AML-193 (cell line): ENCODE data around the gene PPP1R2B.
"Not testable (repeated sequence)": the region's sequence is repeated elsewhere in the genome, so short reads cannot be mapped to it uniquely, and the experiment has no call there.

Source experiments
- DNase-seq, 2 experiments: peaks; one replicate each; lab custom pipeline; 2025; lab: John Stamatoyannopoulos, UW

PPP1R2B gene

DNA sequence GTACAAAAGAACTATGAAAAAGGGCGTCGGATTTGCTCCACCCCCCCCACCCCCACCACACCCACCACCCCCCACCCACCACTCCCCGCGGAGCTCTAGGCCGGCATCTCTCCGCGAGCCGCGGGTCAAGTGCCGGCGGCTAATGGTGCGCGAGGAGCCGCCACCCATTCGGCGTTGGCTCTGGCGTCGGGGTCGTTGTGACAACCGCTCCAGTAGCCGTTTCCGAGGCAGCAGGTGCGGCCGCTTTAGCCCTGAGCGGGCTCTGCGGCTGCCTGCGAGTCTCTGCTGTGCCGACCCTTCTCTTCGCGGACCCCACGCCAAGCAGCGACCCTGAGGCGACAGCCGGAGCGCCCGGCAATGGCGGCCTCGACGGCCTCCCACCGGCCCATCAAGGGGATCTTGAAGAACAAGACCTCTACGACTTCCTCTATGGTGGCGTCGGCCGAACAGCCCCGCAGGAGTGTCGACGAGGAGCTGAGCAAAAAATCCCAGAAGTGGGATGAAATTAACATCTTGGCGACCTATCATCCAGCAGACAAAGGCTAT, at the start of gene PPP1R2B:
PPP1R2B (plus strand) TSS at position 90 of the 546 bp plus-strand sequence; CDS start at position 358, 268 bp downstream.
- DNase-seq: no peak

DNA sequence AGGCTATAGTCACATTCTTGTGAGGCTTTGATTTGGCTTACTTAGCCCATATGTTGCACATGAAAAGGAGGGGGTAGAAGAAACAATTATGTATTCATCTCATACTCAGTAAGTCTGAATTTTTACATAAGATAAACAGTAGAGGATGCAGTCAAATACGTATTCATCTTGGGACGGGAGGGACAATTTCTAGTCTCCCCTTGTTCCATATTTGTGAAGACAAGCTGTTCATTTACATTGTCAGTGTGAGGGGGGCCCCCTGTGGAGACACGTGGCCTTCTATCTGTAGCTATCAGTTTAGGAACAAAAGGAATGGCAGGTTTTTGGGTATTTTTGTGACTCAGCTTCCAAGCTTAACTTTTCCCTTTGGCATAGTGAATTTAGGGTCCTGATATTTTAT, 49.2 kb upstream of the PPP1R2B start:
- no peak for DNase-seq

DNA sequence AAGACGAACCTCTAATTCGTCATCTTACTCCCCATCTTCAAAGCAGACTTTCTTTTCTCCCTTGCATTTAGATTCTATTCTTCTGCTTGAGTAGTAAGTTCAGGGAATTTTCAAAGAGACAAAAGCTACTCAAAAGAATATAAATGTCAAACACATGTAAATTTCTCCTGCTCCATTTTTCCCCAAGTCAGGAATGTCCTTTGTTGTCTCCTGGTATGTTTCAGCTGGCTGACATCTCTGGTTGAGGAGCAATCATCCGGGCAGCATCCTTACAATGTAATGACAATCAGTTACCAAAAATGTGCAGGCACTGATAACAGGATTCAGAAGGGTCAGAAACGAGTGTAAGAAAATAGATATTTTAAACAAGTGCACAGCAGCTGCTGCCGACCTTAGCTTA, 47.6 kb upstream of the PPP1R2B start:
- no peak for DNase-seq

DNA sequence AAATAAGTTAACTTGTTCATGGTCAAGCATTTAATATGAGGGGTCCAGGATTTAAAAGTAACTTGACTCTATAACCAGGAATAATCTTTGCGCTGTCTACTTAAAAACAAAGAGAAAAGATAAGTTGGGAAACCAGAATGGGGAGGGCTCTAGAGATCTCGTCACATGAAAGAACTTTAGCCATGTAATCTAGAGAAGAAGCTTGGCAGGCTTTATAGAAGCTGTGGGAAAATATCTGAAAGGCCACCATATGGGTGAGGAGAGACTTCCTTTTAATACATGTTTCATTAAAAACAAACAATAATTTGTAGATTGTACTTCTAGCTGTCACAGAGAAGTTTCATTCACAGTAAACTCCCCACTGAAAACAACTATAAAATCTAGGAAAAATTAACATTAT, 46.7 kb upstream of the PPP1R2B start:
- no peak for DNase-seq

DNA sequence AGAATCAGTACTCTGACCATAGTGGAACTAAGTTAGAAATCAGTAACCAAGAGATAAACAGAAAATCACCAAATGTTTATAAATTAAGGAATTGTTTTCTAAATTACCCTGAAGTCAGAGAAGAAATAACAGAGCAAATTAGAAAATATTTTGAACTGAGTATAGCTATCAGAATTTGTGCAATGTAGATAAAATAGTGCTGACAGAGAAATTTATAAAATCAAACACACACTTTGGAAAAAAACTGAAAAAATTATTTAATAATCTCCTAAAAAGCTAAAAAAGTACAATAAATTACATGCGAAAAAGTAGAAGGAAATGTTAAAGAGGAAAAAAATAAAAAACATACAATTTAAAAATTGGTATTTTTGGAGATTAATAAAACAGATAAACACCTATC, 37.1 kb upstream of the PPP1R2B start:
- no peak for DNase-seq

DNA sequence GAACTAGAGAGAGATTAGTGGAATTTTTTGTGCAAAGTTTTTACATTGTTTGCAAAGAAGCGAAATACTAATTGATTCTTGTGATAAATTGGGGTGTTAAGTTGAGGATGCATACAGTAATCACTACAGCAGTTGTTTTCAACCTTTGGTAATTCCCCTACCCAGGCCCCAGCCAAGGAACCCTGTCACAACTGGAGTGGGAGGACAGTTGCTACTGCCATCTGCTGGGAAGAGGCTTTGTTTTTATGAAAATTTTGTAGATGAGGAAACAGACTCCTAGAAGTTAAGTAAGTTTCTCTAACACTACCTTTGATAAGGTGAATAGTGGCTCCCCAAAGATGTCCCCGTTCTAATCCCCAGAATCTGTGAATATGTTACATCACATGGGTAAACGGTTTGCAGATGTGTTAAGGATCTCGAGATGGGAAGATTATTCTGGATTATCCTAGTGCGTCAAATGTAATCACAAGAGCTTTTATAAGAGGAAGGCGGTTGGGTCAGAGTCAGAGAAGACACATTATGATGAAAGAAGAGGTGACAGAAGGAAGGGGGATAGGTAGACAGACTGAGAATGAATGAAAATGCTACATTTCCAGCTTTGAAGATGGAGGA, 34.0 kb upstream of the PPP1R2B start:
- peak; percentile 7 to 24 for DNase-seq

DNA sequence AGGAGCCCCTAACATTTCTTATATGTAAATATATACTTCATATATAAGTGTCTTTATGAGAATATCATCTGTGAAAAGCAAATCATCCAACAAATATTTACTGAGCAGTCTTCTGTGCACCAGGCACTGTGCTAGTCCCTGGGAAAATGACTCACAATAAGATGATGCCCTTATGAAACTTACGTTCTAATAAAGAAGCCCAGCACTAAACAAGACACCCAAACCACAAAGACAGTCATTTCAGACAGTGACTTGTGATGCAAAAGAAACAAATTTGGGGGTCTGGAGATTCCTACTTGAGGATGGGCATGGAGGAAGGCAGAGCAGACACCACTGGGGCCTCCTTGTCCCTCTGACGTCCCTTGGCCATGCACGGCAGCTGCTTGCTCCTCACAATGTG, 30.6 kb upstream of the PPP1R2B start:
- no peak for DNase-seq

DNA sequence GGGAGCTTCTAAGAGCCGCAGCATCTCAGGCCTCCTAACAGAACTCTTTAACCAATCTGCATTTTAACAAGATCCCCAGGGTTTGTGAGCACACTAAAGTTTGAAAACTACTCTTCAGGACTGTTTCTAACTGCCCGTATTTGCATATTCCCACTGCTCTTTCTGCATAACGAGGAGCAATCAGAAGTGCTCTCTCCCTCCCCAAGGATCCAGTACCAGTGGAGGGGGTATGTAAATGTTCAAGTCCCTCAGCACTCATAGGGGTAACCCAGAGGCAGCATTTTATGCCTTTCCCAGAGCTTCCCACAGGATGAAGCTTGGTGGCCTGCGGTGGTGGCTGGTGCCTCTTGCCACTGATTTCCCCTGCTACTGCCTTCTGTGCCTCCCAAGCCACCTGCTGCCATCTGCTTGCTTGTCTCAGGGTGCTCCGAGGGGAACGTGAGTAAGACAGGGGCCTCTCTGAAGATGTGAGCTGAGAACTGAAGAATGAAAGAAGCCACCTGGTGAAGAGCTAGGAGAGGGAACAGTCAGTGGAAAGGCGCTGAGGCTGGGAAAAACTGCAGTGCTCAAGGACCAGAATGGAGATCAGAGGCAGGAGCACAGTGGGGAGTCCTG, 30.0 kb upstream of the PPP1R2B start:
- DNase-seq: no peak

DNA sequence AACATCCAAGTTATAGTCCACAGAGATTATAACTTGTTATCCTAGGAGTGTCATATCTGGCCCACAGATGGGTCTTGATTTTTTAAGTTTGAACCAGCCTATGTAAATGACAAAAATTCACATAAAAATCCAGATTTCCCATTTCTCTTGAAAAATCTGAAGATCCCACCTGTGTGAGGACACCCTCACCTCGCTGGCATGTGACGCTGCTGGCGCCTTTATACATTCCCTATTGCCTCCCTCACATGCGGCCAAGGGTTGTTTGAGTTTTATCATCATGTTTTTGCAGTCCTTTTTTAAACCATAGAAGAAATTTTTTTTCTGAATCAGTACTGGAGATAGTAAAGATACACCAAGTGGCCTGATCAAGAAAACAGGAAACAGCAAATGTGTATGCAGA, 25.9 kb upstream of the PPP1R2B start:
- no peak for DNase-seq

DNA sequence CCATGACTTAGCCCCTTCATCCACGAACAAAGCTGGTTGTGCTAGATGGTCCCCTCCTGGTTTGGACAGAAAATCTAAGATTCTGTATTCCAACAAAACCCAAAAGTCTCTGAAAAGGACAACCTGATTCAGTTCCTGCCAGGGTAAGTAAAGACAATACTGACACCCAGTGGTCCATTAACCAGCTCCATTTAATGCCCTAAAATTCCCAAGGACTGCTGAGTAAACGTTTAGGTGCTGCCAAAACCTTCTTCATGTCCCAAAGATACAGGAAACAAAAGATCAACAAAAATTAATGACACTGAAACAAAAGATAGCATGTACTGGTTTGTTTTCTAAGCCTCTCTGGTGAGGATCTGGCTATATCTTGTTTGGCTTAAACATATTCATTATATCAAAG, 25.3 kb upstream of the PPP1R2B start:
- peak in 1 of 2 experiments; percentile 17 for DNase-seq

DNA sequence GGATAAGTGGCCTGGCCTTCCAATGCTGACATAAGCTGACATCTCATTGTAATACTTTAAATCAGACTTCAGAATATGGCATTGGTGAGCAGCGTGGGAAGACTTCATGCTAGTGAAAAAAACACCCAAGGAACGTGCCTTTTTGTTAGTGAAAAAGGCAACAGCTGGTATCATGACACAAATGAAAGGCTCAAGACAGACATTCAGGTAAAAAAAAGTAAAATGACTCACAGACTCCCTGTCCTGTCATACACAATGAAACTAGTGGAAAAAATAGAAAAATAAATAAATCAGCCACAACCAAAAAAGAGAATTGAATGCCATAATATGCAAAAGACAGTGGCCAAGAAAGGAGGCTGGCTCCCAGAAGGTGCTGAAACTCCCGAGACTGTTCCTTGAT, 24.4 kb upstream of the PPP1R2B start:
- no peak for DNase-seq

DNA sequence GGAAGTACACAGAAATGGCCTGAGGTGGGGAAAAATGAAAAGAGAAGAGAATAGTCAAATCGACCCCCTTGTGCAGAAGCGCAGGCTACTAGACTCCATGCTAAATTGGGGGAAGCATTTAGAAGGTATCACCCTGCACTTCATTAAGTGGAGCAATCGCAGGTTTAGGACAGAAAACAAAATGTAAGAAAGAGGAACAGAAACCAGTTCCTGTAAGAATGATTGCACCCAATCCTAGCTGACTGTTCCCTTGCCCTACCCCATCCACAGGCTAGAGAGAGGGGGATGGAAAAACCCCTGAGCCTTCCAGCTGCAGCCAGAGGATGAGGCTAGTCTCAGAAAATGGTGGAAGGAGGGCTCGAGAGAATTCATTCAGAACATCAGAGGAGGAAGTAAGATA, 23.9 kb upstream of the PPP1R2B start:
- DNase-seq: no peak

DNA sequence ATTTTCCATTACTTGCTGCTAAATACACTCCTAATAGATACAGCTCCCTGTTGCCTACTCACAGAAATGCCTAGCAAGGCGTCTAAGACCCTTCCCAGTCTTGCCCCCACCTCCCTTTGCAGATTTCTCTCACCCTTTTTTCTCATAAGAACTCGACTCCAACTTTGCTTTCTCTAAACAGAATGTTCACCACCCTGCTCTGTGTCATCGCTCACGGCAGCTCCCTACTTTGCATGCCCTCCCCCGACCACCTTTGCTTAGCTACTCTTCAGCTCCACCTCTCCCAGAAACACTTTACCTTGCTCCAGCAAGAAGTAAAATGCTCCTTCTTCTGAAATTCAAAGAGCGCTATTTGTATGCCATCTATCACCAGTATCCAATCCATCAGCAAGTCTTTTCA, 15.2 kb upstream of the PPP1R2B start:
- no peak for DNase-seq

DNA sequence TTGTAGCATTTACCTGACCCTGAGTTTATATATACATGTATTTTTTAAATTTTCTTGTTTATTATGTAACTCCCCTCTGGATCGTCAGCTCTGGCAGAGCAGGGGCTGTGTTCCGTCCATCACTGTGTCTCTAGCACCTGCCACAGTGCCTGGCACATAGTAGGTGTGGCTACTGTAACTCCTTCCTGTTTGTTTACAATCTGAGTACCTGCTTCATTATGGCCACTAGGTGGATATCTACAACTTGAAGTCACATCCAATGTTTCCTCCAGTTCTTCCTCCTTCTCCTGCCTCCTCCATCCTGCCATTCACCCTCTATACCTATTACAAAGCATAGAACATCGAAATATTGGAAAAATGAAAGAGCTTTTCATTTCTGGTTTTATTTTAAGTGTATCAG, 14.2 kb upstream of the PPP1R2B start:
- peak in 1 of 2 experiments; percentile 5 for DNase-seq

DNA sequence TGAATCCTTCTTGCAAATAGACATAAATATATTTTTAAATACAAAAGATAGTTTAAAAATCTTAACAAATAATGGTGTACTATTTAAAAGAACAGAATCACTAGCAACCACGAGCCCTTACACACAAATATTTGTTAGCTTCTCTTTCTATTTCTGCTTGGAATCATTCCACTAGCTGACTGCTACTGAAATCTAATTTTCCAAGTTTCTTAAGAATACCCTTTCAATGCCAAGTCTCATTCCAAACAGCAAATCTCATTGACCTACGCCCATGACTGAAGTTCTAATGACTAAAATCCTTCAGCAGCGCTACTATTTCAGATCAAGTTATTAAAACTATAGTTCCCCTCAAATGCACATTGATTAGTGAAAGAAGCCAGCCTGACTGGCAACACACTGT, 13.2 kb upstream of the PPP1R2B start:
- no peak for DNase-seq

DNA sequence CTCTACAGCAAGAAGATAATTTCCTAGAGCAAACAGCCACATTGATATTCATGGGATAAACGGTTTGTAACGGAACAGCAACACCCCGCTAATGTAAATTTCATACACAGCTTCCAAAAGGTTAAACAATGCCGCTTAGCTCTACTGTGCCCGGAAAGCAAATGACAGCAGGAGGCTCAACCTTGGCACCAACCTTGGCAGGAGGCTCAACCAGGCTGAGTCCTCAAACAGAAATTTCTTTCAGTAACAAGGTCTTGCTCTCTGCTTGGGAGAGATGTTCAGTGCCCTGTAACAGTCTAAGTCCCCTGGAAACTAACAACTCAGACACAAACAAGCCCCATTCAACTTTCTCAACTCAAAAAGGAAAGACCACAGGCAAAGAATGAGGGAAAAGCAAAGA, 11.1 kb upstream of the PPP1R2B start:
- DNase-seq: no peak

DNA sequence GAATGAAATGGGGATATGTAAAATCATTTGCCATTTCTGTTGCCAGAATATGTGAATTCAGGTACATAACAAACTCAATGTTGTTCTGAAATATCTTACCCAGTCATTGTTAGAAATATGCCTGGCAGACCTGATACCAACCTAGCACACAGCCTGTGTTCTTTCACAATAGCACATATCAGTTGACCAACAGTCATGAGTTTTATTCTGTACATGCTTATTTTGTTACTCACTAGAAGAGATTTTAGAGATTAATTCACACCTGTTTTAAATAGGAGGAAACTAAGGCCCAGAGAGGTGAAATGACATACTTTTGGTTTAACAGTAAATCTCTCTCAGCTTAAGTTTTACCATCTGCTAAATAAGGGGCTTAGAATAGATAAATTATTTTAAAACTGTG, 8.4 kb upstream of the PPP1R2B start:
- DNase-seq: no peak

DNA sequence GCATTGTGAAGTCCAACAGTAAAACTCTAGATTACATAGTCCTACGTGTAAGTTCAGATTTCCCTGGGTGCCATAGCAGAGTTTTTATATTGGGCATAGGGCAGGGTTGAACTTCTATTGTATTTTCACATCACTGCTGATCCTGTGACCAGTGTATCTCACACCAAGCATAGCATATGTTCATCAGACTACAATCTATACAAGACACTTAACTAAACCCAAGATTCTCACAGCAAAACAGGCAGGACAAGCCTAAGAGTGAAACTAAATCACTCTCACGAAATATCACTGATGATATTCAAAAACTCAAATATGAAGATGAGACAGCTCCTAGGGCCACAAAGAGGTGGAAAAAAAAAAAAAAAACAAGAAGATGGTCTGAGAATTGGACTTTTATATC, 3.2 kb upstream of the PPP1R2B start:
- DNase-seq: no peak

DNA sequence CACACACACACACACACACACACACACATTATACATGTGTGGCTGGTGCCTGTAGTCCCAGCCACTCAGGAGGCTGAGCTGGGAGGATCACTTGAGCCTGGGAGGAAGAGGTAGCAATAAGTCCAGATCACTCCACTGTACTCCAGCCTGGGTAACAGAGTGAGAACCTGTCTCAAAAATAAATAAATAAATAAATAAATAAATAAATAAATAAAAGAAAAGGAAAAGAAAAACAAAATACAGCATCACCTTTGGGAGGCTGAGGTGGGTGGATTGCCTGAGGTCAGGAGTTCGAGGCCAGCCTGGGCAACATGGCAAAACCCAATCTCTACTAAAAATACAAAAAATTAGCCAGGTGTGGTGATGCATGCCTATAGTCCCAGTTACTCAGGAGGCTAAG, 1.6 kb upstream of the PPP1R2B start:
- not testable (repeated sequence) for DNase-seq

DNA sequence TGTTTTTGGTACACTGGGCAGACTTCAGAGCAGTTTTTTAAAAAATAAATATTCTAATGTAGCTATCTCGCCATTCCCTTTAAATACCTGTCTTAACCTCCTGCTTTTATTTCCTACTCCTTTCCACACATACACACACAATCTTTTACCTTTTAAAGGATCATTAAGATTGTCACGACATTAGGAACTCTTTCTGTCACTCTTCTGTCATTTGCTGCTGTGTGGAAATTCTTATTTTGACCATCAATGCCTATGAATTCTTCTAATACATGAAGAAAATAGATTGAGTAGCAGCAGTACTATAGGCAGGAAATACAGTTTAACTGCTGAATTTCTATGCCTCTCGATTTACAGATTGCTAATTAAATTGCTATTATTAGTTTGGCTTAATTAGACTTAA, 1.8 kb downstream of the PPP1R2B start:
- DNase-seq: no peak

DNA sequence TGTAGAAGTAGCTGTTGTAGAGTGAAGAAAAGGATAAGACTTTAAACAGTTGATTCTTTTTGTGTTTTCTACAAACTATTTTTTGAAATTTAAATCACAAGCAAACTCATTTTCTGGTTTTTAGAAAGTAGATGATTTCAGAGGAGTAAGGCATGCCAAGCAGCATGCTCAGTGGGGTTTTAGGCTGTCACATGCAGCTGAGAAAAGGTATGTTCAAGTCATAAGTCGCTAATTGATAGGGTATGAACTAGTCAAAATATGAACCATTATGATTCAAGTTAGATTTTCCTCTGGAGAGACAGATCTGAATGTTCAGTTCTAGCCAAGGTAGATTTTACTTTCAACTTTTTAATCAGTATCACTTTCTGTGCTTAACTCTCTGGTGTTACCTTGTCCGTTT, 3.0 kb downstream of the PPP1R2B start:
- not testable (repeated sequence) for DNase-seq

DNA sequence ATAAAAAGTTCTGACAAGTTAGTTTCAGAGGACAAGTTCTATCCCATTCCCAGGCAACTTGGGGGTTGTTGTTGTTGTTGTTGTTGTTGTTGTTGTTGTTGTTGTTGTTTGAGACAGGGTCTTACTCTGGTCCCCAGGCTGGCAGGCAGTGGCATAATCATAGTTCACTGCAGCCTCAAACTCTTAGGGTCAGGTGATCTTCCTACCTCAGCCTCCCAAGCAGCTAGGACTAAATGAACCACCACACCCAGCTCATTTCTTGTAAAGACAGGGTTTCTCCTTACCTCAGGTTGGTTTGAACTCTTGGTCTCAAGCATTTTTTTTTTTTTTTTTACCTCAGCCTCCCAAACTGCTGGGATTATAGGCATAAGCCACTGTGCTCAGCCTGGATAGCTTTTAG, 15.3 kb downstream of the PPP1R2B start:
- DNase-seq: no peak

DNA sequence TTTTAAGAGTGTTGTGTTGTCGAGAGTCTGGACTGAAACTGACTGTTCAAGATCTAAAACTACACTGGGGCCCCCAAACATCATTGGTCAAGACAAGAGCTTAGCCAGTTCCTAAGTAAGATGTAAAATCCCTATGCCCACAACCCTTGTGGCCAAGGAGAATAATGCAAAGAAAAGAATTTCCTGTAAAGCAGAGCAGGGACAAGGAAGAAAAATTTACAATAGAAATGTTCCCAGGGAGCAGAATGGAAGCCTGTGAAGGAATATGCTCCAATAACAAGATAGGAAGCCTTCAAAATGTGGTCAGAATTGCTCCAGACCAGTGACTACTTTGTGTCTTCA, 20.4 kb downstream of the PPP1R2B start:
- DNase-seq: no peak

DNA sequence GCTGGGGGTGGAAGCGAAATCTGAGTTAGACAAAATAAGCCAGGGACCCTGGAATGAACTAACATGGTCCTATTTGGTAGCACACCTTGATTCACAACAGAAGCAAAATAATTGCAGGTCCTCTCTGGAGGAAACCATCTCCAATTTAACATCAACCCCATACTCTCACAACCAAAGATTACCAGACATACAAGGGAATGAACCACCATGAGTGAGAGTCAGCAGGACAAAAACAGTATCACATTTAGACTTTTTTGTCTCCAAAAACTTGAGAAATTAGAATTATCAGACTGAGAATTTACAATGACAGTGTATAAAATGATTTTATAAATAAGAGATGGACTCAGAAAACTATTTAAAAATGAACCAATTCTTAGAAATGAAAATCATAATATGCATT, 21.1 kb downstream of the PPP1R2B start:
- DNase-seq: no peak
